NCI-H82 (cell line): ENCODE results near the gene PJA1.
A peak's percentile ranks its signal among the peaks of the same experiment; 100 is the strongest.

ENCODE experiments used
- DNase-seq: peaks from one replicate; lab custom pipeline; 2025; lab: John Stamatoyannopoulos, UW

The PJA1 gene

DNA sequence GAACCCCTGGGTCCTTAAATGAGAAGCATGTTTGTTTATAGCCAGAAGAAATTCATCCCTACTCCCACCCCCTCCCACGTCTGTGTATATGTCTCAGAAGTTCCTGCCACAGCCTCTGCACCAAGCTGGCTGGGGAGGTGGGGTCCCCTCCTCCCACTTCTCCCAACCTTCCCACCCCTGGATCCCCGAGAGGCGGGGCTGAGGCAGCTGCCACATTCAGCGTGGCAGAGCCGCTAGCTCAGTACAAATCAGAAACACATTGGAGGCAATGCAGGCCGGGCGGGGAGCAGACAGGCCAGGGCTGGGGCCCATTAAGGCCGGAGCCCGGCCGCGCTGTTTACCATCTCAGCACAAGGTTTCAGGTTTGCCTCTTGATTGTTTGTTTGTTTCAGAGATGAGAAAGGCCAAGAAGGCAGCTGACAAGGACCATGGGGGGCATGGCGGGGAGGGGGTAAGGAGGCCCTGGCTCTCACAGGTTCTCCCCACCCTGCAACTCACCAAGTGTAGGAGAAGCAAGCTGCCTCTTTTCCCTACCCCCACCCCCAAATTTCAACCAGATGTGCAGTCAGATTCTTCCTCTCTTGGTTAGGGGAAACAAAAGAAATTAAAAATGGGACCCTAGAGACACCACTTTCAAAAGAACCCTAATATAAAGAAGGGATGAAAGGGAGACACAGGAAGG is 22.3 kb downstream of the PJA1 start:
- DNase-seq: no peak

DNA sequence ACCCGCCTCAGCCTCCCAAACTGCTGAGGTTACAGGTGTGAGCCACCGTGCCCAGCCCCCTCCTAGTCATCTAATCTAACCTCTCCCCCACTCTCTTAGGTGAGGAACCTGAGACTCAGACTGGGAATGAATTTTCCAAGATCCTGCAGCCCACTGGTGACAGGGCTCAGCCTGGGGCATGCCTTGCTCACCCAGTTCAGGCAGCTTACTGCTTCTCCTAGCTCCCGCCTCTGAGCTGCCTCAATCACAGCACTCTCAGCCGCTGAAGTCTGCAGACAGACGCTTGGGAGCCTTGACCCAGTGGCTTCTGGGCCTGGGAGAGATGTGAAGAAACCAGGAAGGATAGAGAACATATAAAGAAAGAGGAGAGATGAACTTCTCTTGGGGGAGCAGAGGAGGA is 24.4 kb downstream of the PJA1 start:
- no peak for DNase-seq

- DNase-seq: no peak
These were observed 25.7 kb downstream of the PJA1 start for GRCh38 chrX:69139516-69139915.

- no peak for DNase-seq
These were observed 26.7 kb downstream of the PJA1 start for GRCh38 chrX:69138512-69138911.

DNA sequence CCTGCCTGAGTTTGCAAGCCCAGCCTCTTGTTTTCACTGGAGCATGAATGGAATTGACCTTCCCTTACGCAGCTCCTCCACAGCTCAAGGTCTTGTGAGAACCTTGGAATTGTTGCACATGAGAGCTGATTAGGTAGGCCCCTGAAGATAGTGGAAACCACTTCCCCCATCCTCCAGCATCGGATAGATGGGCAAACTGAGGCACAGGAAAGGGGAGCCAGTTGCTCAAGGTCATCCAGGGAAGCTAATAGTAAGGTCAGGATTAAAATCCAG is 27.2 kb downstream of the PJA1 start:
- no peak for DNase-seq

DNA sequence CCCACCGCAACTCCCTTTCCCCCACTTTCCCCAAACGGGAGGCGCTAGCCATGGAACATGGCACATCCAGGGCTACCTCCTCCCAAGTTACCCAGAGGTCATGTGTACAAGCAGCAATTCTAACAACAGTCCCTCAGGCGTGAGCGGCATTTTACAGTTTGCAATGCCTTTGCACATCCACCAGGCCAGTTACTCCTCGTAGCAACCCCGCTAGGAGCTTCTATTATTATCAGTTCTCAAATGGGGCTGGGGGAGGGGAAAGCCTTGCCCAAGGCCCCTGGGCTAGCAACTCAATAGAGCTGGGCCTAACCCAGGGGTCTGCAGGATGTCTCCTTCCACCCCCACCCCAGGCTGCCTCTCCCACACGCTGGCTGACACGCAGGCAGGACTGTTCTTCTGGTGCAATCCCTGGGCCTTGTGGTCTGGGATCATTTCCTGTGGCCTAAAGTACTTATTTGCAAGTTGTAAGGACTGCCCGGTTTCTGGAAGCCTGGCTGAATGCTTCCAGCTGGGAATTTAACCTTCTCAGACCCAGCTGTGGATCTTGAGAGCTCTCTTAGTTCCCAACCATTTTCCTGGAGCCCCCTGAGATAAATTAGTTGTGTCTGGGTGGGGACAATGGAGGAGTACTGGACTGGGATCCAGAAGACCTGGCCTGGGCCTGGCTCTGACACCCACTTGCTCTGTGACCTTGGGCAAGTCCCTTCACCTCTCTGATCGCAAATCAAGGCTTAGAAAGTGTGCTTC is 27.7 kb downstream of the PJA1 start:
- DNase-seq: no peak

GRCh38 chrX:69136546-69137331 is 28.5 kb downstream of the PJA1 start:
- no peak for DNase-seq

DNA sequence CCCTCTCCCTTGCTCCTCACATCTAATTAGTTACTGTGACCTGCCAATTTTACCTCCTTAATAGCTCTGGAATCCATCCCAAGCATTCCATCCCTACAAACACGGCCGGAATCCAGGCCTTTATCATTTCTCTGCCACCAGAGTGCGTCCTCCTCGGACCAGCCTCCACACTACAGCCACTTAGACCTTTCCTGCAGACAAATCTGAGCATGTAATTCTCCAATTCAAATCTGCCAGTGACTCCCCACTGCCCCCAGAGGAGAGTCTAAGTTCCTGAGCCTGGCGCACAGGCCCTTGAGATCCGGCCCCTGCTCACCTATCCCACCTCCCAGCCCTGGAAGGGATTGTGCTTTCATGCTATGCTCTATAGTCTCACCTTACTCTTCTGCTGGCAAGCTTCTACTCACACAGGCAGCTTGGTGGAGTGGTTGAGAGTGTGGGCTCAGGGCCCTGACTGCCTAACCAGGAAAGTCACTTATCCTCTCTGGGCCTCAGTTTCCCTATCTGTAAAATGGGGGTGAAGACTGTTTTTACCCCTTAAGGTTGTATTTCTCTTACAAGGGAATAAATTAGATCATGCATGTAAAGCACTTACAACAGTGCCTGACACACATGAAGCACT is 31.2 kb downstream of the PJA1 start:
- peak; percentile 78 for DNase-seq

GRCh38 chrX:69131886-69132285 is 33.4 kb downstream of the PJA1 start:
- no peak for DNase-seq

DNA sequence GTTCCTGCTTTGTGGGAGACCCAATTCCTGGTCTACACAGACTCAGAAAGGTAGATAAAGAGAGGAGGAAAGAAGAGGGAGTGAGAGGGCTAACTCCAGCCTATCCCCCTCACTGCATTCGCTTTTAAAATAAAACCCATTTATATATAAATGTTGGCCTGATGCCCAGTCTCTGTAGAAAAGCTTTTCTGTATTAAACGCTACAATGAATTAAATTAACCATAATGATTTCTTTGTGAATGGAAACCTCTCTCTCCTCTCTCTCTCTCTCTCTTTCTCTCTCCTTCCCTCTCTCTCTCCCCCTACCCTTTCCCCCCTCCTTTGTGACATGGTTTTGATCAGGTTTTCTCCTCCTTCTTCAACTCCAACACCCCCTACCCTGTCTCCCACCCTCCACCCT is 34.8 kb downstream of the PJA1 start:
- no peak for DNase-seq

- no peak for DNase-seq
These were observed 36.7 kb downstream of the PJA1 start for GRCh38 chrX:69128588-69128987.

GRCh38 chrX:69127466-69127865 is 37.8 kb downstream of the PJA1 start:
- no peak for DNase-seq

DNA sequence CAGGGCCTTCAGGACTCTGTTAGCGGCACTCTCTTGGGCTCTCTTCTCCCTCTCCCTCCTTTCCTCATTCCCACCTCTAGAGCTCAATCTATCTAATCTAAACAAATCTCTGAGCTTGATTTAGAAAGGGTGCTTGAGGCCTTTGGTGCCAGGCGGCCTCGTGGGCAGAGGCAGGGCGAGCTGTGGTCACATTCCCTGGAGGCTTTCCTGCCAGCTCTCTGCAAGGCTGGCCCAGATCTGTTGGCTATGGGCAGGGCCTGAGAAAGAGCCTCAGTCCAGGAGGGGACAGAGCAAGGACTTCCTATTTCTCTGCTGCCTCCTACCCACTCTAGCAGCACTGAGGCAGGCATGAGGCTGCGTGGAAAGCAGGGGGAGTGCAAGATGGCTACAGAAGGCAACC is 38.6 kb downstream of the PJA1 start:
- no peak for DNase-seq

- no peak for DNase-seq
These were observed 40.2 kb downstream of the PJA1 start for GRCh38 chrX:69125094-69125493.

- DNase-seq: no peak
These were observed 41.1 kb downstream of the PJA1 start for GRCh38 chrX:69124108-69124507.

DNA sequence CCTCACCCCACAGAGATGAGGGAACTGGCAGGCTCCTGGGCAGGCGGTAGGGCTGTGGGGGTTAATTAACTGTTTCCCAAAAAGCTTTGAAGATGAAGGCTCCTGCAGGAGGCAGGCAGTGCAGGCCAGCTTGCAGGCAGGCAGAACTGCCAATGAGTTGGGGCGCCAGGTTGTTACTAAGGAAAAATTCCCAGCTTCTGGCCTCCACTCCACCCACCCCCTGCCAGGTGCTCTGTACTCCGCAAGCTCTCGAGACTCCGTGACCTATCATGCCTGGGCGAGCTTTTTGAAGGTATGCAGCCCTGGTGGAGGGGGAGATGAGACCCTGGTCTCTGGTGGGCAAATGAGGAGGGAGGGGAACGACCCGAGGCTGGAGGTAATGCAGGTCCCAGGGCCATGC is 41.8 kb downstream of the PJA1 start:
- no peak for DNase-seq

DNA sequence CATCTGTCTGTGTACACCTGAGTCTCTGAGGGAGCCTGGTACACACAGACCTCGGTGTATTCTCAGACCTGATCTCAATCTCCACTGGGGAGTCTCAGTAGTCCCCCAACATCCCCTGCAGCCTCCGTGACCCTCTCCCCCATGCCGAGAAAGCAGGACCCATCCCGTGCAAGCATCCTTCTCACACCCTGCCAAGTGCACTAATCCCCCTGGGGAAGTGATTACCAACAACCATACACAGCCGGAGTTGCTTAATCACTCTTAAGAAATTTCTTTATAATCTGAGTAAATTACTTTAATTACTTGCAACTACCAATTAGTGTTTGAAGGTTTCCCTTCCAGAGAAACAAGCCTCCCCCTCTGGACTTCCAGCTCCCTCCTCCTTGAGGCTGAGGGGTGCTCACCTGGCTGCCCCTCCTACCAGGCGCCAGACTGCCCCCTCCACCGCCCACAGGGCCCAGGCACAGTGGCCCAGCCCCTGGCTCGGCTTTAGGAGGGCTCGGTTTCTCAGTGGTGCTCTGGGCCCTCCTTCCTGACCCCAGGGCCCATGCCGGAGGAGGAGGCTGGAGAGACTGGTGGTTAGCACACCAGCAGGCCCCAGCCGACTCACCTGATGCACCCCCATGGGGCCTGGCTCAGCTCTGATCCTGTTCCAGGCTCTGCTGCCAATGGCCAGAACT is 43.8 kb downstream of the PJA1 start:
- DNase-seq: peak; percentile 77

DNA sequence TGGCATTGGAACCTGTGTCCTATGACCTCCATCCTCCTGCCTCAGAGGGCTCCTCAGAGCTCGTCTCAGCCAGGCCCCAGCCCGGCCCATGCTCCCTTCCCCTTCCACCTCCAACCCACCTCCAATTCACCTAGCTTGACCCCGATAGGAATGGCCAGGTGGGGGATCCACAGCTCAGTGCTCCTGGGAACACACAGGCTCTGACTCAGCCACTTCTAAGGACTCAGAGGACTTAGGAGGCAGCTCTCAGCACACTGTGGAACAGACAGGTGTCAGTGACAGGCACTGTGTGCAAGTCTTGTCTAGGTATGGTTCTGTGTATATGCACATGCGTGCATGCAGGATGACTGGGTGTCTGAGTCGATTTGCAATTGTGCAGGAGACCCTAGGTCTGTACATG is 44.8 kb downstream of the PJA1 start:
- DNase-seq: no peak

GRCh38 chrX:69119122-69119521 is 46.1 kb downstream of the PJA1 start:
- DNase-seq: no peak

DNA sequence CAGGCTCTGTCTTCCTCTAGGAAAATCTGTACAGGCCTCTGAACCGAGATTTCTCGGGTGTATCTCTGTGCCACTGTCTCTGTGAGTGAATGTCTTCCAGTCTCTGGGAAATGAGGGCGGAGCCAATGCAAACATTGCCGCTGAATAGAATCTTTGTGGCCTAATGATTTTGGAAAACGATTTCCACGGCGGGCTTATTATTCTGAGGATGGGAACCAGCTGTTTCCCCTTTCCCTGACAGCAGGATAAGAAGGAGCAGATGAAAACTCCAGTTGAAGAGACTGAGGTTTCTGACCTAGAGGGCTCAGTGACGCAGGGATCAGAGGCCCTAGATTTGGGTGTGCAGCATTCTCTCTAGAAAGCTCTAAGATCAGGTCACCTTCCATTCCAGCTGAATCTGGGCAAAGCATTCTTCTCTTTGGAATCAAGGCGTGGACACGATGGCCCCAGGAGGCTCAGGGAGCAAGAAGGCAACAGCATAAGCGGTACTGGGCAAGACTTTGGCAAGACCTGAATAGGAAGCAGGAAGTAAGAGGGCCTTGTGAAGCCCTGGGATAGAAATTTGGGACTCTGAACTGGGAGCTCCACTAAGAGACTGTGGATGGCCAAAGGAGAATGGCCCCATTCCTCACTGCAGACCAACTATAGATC is 47.3 kb downstream of the PJA1 start:
- DNase-seq: no peak

- DNase-seq: no peak
These were observed 49.2 kb downstream of the PJA1 start for GRCh38 chrX:69116077-69116476.

- peak; percentile 80 for DNase-seq
These were observed 51.5 kb downstream of the PJA1 start for GRCh38 chrX:69113723-69114122.
